HG02852 (cell line): Measurements from ENCODE around the gene FUT6.
"Not testable (repeated sequence)": the region's sequence is repeated elsewhere in the genome, so short reads cannot be mapped to it uniquely, and the experiment has no call there.

Source experiments
- ATAC-seq: cut with Tn5 transposase; IDR thresholded peaks from one replicate; pipeline ENCODE4 v1.9.1; 2021; ENCODE audit warnings: mild to moderate bottlenecking, moderate library complexity; ENCODE audit not compliant: unreplicated experiment

FUT6 gene

GRCh38 chr19:5839065-5840017, at the start of gene FUT6:
TSS of gene FUT6 (minus strand) at chr19:5839702. CDS start at chr19:5832567, 7,135 bp downstream.
- no peak for ATAC-seq

GRCh38 chr19:5884065-5884811, 44.7 kb upstream of the FUT6 start:
- not testable (repeated sequence) for ATAC-seq

GRCh38 chr19:5883157-5883873, 43.8 kb upstream of the FUT6 start:
- not testable (repeated sequence) for ATAC-seq

GRCh38 chr19:5882421-5882968, 43.0 kb upstream of the FUT6 start:
- no peak for ATAC-seq

GRCh38 chr19:5881543-5882299, 42.2 kb upstream of the FUT6 start:
- ATAC-seq = no peak

GRCh38 chr19:5880604-5881078, 41.1 kb upstream of the FUT6 start:
- ATAC-seq = no peak

- ATAC-seq = no peak
These were observed 40.7 kb upstream of the FUT6 start for GRCh38 chr19:5880196-5880595.

GRCh38 chr19:5877882-5878281, 38.4 kb upstream of the FUT6 start:
- no peak for ATAC-seq

- ATAC-seq = no peak
These were observed 37.9 kb upstream of the FUT6 start for GRCh38 chr19:5877427-5877826.

- ATAC-seq = not testable (repeated sequence)
These were observed 35.0 kb upstream of the FUT6 start for GRCh38 chr19:5874496-5874895.

- no peak for ATAC-seq
These were observed 34.2 kb upstream of the FUT6 start for GRCh38 chr19:5873617-5874199.

GRCh38 chr19:5870986-5871394, 31.5 kb upstream of the FUT6 start:
- no peak for ATAC-seq

- no peak for ATAC-seq
These were observed 28.0 kb upstream of the FUT6 start for GRCh38 chr19:5867201-5868136.

GRCh38 chr19:5865772-5866171, 26.3 kb upstream of the FUT6 start:
- ATAC-seq = no peak

GRCh38 chr19:5864725-5865486, 25.4 kb upstream of the FUT6 start:
- ATAC-seq = no peak

- no peak for ATAC-seq
These were observed 24.7 kb upstream of the FUT6 start for GRCh38 chr19:5864013-5864720.

GRCh38 chr19:5863030-5863665, 23.6 kb upstream of the FUT6 start:
- ATAC-seq = no peak
